Neural progenitor cell (in vitro differentiated cells): Measurements from ENCODE around the gene ME1.

ENCODE experiments used
- CTCF ChIP-seq: fragments of 200-600 bp; sonication (generic); IDR thresholded peaks from 2 replicates; pipeline ENCODE4 v1.5.1; 2017; ENCODE audit warnings: antibody characterized with exemption, mild to moderate bottlenecking
- EZH2 ChIP-seq: fragments of 200-600 bp; sonication (generic); IDR thresholded peaks from 2 replicates; pipeline ENCODE4 v1.6.1; 2017; ENCODE audit warnings: antibody characterized with exemption, mild to moderate bottlenecking, moderate library complexity

- TF ChIP-seq CTCF (no peak), EZH2 (no peak)
These were observed 48.9 kb downstream of the ME1 start for GRCh38 chr6:83381949-83382348.
